HL-60/S4 treated with phorbol 12-myristate 13-acetate at 8.2 ng/mL for 4 days and 3 days (cell line): Measurements from ENCODE around the gene PLA2R1.
"Not testable (repeated sequence)": the region's sequence is repeated elsewhere in the genome, so short reads cannot be mapped to it uniquely, and the experiment has no call there.

Experiments
- in situ Hi-C: fragments of 300-500 bp; cut with MboI; formaldehyde crosslinking; loops from 2 replicates; pipeline ENCODE4 v1.15.0; 2022; ENCODE audit warnings: low sequenced_read_pairs

PLA2R1 gene

DNA sequence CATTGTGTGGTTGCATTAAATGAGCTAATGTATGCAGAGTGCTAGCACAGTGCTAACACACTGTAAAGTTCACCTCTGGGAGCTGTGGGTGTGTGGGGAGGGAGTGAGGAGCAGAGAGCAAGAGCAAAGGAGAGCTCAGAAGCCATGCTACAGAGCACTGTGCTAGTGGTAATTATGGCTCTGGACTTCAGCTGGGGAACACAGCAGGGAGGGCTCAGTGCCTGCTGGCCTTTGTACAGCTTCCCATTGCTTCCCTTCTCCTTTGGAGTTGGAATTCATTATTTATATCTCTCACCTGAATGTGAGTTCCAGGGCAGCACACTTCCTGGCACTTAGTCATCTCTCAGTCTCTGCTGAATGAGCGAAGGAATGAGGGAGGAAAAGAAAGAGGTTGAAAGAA lies 2.5 kb upstream of the PLA2R1 start:
- in situ Hi-C loops = no loop called here

DNA sequence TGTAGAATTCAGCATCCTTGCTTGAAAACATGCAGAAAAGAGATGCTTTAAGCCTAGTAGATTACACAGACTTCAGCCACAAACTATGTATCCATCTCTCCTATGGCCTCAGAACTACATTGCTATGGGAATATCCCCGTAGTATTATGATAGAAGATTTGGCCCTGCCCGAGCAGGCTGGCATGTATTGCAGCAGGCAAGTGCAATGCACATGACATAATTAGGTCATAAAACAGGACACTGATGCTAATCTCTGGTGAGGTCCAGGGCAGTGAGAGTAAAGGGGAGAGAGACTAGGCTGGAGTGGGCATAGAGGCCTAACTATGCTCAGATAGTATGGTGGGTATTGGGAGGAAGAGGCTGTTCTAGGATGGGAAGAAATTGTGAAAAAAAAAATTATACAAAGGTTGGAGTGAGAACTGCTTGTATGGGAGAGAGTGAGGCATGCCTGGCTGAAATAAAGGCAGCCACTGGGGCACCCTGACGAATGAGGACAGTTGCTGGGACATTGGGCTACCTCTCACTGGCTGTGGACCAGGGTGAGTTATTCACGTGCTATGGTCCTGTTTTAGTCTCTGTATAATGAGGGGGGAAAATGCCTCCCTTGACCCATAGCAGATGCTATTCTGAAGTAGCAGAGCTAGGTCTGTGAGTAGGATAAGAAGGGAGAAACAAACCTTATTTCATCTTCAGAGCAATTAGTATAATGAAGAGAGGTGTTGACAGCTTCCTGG lies 1.6 kb upstream of the PLA2R1 start:
- in situ Hi-C loops = no loop called here

DNA sequence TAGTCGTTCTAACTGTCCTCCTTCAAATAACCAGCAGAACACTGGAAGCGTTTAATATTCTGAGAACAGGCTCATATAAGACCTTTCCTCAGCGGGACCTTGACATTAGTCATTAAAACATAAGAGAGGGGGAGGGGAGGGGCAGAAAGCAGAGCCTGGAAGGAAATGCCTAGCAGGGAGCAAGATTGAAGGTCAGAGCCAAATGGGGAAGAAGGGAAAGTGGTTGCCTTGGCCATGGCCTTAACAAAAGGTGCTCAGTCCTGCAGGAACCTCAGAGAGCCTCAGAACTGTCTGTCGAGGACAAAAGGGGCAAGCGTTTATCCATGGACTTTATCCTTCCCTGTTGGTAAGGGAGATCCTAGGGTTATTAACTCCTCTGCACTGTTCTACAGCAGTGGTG lies 856 bp upstream of the PLA2R1 start:
- in situ Hi-C loops = no loop called here

DNA sequence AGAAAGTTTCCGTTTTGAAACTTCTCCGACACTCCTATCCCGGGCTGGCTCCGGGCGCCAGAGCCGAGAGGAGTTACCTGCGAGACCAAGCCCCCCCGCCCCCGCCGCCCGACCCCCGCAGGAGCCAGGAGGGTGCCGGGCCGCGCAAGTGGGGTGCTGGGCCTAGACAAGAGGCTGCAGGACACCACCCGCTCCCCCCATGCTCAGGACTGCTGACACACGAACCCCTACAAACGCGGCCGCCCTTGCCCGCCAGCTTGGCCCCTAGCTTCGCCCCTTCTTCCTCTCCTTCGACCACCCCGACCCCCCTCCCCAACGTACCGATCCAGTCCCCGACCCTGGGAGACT lies 497 bp downstream of the PLA2R1 start:
- in situ Hi-C loops = no loop called here

DNA sequence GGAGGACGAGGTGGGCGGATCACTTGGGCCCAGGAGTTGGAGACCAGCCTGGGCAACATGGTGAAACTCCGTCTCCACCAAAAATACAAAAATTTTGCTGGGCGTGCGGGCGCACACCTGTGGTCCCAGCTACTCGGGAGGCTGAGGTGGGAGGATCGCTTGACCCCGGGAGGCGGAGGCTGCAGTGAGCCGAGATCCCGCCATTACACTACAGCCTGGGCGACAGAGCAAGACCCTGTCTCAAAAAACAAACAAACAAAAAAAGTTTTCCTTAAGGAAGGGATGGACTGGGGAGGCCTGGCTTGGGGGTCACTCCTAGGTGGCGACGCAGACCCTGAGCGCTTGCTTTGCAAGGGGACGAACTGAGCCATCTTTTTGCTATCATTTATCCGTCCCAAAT lies 882 bp downstream of the PLA2R1 start:
- in situ Hi-C loops = no loop called here

DNA sequence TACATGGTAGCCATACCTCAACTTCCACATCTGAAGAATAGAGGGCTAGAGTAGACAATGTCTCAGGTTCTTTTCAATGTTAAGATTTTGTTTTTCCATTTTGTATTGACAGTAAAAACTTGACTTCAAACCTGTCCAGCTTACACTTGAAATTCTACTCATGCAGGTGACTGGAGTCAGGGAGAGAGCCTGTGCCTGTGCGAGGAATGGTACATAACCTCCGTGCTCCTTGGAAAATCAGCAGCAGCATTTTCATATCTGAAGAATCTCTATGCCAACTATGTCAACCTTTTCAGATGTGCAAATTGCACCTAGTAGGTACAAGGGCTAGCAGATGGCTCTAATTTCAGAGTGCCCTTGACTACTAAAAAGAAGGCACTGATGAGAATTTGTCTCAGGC lies 2.1 kb downstream of the PLA2R1 start:
- in situ Hi-C loops = no loop called here

DNA sequence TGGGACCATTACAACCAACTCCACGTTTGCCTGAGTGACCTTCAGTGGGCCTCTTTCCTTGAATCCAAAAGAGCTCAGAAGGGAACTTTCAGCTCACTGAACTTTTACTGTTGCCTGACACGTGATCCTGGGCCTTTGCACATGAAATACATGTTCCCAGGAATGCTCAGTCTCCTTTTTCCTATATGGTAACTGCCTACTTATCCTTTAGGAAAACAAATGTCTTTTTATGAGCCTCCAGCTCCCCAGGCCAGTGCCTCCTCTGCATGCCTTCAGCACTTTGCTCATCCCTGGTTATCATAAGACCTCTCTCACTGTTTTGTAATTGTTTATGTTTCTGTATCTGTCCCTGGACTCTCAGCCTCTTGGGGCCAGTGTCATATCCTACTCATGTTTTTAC lies 5.1 kb downstream of the PLA2R1 start:
- in situ Hi-C loops = no loop called here

DNA sequence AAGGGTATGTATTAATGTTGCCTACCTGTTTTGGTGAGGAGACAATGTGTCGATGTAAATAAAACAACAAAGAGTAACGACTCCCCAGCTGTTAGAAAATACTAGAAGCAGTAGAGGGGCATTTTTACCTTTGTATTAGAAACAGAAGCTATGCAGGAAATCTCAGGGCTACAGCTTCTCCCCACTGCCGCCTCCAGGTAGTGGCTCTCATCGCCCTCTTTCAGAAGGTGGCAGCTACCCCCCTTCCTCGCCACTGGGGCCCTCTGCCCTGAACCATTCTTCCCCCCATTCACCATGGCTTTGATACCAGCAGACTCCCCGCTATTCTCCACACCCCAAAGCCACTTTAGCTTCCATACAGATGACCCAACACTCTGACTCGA lies 6.7 kb downstream of the PLA2R1 start:
- in situ Hi-C loops = no loop called here

DNA sequence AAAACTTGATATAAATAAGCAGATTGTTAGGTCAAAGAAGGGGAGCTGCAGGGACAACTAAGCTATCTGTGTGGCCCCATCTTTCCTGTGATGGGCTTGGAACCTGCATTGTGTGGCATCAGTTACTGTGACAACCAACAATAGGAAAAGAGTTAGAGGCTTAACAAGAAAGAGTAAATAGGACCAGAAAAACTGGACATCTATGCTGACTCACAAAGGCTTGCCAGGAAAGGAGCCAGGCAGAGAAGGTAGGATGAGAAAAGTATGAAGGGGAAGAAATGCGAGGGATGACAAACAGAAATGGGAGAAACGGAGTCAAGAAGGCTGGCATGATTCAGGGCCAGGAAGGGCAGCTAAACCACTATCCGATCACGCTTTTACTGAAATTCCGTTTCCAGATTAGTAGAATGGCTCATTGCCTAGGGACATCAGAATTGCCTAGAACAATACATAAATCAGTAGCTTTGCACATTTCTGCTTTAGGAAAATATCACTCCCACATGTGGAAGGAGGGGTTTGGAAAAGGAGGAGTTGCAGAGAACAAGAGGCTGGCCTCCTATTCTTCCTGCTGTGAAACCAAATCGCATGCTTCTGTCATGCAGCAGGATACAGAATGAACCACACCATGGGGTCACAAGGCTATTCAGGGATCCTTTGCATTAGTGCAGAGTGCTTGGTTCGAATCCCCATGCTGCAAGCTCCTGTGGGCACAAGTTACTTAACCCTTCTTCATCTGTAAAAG lies 7.3 kb downstream of the PLA2R1 start:
- in situ Hi-C loops = no loop called here

DNA sequence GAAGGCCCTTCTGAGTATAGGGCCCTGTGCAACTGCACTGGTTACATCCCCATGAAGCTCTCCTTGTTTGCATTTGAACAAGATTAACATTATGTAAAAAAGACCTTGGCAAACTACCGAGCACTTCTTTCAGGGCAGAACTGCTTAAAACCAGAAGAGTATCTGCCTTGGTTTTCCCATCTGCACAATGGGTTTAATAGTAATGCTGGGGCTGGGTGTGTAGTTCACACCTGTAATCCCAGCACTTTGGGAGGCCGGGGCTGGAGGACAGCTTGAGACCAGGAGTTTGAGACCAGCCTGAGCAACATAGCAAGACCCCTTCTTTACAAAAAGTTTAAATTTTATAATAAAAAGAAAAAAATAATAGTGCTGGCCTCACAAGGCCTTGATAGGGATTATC lies 8.5 kb downstream of the PLA2R1 start:
- in situ Hi-C loops = no loop called here

DNA sequence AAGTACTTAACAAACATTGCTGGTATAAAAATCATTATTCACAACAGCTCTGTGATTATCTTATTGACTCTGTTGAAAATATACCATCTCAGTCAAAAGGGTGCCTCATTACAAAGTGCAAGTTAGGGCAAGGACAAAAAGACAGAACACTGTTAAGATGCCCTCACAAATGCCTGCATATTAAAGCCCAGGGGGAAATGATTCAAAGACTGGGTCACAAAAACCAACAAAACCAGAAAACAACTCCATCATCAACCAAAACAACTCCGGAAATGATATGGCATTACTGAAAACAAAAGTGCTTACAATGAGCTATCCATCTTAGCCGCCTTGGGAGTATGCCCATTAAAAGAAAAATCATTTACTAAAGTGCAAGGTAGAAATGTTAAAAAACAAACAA lies 9.9 kb downstream of the PLA2R1 start:
- in situ Hi-C loops = no loop called here

DNA sequence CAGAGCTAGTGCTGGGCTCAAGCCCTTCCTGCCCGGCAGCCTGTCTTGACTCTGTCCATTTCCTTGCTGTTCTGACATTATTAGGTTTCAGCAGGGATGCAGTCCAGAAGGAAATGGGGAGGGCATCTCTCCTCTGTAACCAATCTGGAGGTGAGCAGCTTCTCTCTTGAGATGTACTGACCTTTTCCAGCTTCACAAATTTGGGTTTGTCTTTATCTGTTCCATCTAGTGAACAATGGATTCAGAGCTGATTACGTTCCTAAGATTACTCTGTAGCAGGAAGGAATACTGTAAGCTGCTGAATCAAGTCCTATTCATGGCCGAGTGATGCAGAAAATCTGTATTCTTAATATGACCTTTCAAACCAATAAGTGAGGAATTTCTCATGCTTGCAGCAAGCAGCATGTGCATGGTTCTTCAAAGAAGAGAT lies 11.0 kb downstream of the PLA2R1 start:
- in situ Hi-C loops = no loop called here

DNA sequence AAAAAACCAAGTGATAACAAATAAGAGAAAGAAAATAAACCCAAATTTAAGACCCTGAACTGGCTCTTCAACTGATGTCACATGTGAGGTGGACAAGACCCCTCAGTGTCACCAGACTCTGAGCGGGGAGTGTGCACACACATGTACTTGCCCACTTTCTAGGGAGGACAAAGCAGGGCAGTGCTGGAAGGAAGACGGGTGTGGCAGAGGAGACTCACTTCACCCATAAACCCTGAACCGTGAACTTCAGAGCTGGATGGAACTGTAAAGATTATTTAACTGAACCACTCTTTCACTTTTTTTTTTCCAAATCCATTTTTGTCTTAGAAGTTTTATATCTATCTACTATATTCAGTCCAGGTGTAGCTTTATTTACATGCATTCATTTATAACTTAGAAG lies 12.3 kb downstream of the PLA2R1 start:
- in situ Hi-C loops = no loop called here

DNA sequence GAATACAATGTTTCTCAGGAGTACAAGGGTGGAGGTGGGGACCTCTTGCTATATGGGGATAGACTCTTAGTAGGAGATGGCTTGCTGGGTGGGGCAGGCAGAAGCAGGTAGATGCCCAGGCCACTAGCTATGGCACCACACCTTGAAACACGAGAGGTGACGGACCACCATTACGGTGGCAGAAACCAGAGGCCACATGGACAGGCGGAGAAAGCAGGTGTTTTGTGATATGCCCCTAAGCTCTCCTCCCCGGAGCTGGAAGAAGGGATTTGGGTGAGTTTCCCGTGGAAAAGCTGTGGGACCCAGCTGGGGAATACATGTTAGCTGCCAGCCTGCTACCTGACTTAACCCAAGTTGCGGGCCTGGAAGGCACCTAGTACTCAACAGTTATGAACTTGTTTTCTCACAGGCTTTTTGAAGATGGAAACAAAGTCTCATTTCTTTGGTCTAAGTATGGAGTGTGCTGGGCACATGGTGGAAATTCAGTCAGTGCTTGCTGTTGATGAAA lies 16.7 kb downstream of the PLA2R1 start:
- in situ Hi-C loops = no loop called here

DNA sequence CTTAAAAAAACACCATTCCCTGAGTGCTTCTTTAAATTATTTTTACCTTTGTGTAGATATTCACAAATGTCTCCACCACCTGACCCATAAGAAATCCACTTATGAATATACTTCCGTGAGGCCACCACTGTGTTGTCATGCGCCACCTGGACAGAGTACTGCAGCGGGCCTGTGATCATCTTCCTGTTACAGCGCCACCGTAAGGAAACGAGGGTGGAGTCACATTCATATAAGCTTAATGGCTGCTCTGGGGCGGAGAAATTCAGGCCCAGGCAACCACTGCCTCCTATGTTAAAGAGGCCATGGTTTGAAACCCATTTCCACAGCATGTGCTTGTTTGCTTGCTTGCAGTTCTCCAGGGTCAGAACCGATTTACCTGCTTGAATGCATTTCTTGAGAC lies 17.7 kb downstream of the PLA2R1 start:
- in situ Hi-C loops = no loop called here

DNA sequence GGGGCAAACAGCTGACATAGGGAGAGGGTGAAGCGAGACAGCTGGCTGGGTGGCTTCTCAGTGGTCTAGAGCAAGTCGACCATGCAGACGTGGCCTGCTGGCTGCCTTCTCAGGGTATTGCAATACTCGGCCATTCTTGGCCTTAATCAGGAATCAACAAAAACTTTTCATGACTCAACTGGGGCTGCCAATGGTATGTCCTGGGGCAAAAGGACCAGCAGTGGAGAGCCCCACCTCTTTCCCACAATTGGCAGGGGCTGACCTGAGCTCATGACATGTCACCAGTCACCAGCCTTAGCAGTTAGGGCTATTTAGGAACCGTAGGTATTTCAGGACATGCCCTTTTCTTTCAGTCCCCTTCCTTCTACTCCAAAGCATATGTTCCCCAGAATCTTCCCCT lies 19.1 kb downstream of the PLA2R1 start:
- in situ Hi-C loops = no loop called here

DNA sequence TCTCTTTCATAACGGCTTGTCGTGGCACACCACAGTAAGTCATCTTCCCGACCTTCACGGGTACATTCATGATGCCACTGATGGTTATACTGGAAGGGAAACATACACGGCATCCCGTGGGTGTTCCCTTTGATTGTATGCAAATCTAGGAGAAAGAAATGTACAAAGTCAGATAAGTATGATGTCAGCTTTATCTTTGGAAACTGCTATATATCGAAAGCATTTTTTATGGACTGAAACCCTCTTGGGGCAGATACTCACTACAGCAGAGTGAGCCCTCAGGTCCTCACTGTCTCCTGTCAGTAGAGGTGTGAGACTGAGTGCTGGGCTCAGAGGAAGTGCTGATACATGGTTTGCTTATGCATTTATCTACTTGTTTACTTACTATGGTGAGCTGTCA lies 20.4 kb downstream of the PLA2R1 start:
- in situ Hi-C loops = no loop called here

DNA sequence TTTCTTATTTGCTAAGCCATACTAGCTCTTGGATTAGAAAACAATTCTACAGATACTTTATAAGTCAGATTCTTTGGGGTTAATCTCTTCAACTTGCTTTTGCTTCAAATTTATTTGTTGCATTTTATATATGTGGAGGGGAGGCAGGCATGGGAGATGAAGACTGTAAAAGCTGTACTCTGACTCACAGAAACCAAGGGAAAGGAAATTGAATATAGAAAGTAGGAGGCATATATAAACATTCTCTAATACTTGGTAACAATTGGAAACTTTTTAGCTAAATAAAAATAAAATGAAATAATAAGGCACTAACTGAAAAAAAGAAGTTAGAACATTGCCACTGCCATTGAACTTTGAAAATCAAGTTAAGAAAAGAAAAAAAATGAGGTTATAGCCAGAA lies 21.3 kb downstream of the PLA2R1 start:
- in situ Hi-C loops = no loop called here

DNA sequence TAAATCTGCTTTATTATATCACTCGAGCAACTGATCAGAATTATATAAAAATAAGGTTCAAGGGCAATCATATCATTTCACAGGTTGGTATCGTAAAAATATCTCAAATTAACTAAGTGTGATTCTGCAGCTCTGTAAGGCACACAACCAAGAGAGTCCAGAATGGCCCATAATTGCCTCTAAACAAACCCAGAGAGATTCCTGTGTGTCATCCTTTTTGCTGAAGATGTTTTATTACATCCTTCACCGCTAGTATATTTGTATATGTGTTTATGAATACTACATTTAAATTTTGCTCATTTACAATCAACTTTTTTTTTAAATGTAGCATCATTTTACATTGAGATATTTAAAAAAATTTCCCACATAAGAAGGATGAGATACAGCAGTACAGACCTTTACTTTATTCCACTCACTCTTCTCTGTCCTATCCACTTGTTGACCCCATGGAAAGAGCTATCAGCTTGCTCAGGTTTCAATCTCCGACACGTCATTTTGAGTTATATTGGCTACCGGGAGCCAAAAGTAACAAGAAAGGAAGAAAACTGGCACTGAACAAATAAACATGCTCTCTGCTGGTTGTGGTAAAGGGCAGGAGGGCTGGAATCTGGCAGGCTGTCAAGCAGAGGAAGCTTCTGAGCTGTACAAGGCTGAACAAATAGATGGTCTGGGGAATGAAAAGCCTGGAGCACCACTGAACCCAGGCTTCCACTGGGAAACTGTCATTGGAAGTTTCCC lies 23.1 kb downstream of the PLA2R1 start:
- in situ Hi-C loops = no loop called here

DNA sequence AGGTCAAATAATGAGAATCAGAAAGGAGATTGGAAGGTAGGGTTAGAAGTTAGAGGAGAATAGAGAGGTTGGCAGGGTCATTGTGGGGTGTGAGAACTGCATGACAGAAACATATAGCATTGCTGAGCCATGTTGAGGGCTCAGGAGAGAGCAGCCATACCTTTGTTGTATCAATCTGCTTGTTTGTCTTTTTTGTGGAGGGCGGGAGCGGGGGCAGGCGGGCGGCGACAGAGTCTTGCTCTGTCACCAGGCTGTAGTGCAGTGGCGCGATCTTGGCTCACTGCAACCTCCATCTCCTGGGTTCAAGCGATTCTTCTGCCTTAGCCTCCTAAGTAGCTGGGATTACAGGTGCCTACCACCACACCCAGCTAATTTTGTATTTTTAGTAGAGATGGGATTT lies 23.8 kb downstream of the PLA2R1 start:
- in situ Hi-C loops = not testable (repeated sequence)

DNA sequence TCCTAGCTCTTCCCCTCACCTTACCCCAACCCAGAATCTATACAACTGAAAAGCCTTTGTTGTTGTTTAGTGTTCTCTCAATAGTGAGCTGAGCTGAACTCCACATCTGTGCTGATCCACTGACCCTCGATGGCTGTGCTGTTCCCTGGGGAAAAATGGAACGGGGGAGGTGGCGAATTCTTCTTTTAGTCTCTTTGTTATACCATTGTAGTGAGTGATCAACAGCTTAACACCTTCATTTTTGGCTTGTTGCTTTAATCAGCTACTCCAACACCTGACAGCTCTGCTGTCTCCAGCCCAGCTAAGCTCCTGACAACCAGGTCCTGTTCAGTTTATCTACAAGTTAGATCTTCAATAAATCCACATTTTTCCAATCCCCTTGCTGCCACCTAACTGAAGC lies 25.7 kb downstream of the PLA2R1 start:
- in situ Hi-C loops = no loop called here

DNA sequence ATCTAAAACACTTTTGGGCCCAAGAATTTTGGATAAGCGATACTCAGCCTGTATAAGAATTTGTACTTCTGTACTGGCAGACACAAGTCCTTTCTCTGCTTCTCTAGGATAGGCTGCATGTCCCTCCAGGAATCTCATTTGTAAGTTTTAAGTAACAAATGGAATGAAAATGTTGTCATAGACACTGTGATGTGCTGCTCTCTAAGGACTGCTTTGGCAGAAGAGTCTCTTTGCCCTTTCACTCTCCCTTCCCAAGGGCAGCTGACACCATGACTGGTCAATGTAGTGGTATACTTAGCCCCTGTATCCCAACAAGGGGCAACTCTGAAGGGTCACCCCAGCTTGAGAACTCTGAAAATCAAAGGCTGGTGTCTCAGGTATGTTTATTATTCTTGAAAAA lies 27.3 kb downstream of the PLA2R1 start:
- in situ Hi-C loops = no loop called here
